Neural progenitor cell (in vitro differentiated cells): ENCODE measurements around the gene DDC.

ENCODE experiments used
- EZH2 ChIP-seq: fragments of 200-600 bp; sonication (generic); IDR thresholded peaks from 2 replicates; pipeline ENCODE4 v1.6.1; 2017; ENCODE audit warnings: antibody characterized with exemption, mild to moderate bottlenecking, moderate library complexity
- TF ChIP-seq, protein P1 (sequence below): fragments of 200-600 bp; sonication (generic); IDR thresholded peaks from 2 replicates; pipeline ENCODE4 v1.5.1; 2017; ENCODE audit warnings: antibody characterized with exemption, mild to moderate bottlenecking

DNA sequence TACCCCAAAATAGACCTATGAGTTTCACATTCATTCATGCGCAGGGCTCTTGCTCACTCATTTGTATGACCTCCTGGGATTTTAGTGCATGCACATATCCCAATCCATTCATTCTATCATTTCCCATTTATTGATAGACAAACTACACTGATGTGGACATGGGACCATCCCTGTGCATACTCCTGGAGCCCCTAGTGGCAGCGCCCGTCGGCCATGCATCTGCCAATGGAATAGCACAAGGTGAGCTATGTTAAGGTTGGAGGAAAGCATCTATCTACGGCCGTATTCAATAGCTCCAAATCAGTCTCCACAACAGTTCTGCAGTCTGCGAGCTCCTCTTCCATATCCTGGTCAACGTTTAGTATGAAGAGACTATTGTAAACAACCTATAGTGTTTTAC is 83.3 kb downstream of the DDC start:
- TF ChIP-seq, protein P1, sequence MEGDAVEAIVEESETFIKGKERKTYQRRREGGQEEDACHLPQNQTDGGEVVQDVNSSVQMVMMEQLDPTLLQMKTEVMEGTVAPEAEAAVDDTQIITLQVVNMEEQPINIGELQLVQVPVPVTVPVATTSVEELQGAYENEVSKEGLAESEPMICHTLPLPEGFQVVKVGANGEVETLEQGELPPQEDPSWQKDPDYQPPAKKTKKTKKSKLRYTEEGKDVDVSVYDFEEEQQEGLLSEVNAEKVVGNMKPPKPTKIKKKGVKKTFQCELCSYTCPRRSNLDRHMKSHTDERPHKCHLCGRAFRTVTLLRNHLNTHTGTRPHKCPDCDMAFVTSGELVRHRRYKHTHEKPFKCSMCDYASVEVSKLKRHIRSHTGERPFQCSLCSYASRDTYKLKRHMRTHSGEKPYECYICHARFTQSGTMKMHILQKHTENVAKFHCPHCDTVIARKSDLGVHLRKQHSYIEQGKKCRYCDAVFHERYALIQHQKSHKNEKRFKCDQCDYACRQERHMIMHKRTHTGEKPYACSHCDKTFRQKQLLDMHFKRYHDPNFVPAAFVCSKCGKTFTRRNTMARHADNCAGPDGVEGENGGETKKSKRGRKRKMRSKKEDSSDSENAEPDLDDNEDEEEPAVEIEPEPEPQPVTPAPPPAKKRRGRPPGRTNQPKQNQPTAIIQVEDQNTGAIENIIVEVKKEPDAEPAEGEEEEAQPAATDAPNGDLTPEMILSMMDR, result peak; percentile 15
- TF ChIP-seq EZH2, result no peak
